Measurements from ENCODE around the gene BRPF1.
A peak's percentile ranks its signal among the peaks of the same experiment; 100 is the strongest.

BRPF1 gene

DNA sequence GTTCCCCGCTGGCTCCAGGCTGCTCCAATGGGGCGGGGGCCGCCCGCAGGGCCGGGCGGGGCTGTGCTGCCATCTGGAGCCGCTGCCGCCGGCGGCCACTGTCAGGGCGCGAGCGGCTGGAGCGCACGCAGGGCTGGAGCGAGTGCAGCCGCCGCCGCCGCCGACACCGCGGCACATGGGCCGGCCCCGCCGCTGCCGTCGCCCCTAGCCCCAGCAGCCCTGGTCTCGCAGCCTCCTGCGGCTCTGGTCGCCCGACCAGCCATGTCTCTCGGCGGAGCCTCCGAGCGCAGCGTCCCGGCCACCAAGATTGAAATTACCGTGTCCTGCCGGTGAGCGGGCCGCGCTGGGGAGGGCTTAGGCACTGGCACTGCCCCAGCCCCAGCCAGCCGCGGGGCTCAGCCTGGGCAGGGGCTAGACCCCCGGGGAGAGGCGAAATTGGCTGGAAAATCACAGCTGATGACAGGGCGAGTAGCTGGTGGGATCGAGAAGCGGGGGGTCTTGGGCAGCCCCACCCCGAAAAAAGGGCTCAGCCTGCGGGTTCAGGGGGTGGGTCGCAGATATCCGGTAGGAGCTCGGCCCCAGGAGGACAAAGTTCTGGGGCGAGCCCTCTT lies 27.7 kb upstream of the BRPF1 start, which contains the start of gene CPNE9:
Gene CPNE9 (plus strand): TSS at position 98 of the 611 bp plus-strand sequence. CDS start 164 bp downstream, at position 262.
- DNase-seq (ENCODE audit: low spot score): peak; percentile 61

GRCh38 chr3:9704347-9705322 lies 26.9 kb upstream of the BRPF1 start:
- peak; percentile 79 for DNase-seq (ENCODE audit: low spot score)

GRCh38 chr3:9710174-9710739 lies 21.3 kb upstream of the BRPF1 start:
- DNase-seq (ENCODE audit: low spot score): no peak

DNA sequence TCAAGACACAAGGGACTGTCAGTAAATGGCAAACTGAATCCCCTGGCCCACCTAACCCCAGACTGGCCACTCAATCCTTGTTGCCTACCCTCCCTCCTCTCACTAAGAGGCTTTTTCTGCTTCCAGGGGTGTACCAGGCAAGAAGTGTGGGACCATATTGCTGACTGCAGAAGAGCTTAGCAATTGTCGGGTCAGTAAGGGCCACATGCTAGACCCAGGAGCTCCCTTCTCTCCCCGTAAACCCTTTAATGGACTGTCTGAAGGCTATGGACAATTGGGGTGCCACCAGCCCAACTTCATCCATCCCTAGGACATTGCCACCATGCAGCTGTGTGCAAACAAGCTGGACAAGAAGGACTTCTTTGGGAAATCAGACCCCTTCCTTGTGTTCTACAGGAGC lies 19.1 kb upstream of the BRPF1 start:
- DNase-seq (ENCODE audit: low spot score): no peak

GRCh38 chr3:9713142-9713541 lies 18.4 kb upstream of the BRPF1 start:
- DNase-seq (ENCODE audit: low spot score): no peak

DNA sequence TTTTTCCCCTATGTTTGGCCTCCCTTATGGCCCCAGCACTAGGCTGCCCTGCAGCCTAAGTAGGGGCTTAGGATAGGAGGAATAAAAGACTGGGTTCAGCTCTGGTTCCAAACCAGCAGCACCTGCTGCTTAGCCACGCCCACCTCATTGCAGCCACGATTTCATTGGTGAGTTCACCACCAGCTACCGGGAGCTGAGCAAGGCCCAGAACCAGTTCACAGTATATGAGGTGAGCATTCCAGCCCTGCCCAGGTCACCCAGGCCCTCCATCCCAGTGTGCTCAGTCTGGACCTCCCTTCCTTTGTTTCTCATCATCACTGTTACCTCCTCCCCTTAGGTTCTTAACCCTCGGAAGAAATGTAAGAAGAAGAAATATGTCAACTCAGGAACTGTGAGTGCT lies 16.4 kb upstream of the BRPF1 start:
- DNase-seq (ENCODE audit: low spot score): no peak

DNA sequence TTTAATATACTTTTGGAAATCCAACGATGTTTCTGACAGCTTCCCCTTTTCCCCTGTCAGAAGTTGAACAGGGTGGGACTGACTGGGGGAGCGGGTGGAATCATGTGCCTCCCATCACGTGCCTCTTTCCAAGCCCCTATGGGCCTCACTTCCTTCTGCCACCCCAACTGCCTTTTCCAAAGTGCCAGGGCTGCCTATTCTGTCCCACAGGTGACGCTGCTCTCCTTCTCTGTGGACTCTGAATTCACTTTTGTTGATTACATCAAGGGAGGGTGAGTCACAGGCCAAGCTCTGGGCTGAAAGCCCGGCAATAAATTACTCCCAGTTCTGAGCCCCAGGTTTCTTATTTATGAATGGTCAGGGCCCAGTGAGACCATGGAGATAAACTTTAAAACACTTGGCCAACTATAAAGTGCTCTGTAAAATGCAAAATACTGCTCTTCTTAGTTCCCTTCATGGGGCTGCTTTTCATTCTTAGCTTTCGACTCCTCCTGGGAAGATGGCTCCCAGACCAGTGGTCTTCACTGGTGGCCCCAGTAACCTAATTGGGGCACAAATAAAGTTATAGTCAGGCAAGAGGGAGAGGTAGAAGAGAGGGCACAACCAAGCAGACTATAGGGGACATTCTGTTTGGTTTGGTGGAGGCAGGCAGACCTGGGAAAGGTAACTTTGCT lies 15.6 kb upstream of the BRPF1 start:
- DNase-seq (ENCODE audit: low spot score): peak; percentile 91

- no peak for DNase-seq (ENCODE audit: low spot score)
Measured at GRCh38 chr3:9716801-9717555, 14.6 kb upstream of the BRPF1 start.

DNA sequence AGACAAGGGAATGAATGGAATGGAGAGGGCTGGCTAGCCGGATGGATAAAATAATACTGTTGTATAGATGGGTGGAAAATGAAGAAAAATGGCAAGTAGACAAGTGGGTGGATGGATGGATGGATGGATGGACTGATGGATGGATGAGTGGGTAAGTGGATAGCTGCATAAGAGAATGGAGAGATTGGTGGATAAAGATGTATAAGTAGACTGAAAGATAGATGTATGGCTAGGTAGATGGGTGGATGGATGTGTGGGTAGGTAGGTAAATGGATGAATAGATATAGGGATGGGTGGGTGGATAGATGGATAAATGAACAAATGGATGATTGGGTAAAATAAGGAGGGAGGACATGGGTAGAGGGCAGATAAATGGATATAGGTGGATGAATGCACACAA lies 14.0 kb upstream of the BRPF1 start:
- no peak for DNase-seq (ENCODE audit: low spot score)

GRCh38 chr3:9718118-9718517 lies 13.4 kb upstream of the BRPF1 start:
- no peak for DNase-seq (ENCODE audit: low spot score)

DNA sequence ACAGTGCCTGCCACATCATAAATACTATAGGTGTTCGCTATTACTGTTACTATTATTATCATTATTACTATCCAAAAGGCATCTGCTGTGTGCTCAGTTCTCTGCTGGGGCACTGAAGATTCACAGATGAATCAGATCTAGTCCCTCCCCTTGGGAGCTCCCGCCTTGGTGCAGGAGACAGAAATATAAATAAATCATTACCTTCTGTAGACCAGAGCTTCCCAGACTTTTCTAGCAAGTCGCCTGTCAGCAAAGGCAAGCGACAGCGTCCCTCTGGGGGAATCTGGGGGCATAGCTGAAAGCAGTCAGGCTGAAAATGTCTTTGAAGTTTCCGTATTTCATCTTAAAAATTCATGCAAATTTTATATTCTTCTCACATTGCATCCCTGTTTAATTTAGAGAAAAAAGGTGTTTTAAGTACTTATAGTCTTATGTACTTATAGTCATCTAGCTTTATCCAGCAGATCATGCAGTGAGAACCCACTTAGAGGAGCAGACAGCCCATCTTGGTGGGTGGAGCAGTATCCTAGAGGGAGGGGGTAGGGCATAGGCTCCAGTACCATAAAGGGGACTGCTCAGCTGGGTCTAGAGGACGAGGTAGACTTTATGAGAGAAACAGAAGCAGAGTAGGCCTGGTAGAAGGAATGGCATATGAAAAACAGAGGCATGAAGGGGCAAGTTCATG lies 10.4 kb upstream of the BRPF1 start:
- DNase-seq (ENCODE audit: low spot score): no peak

- no peak for DNase-seq (ENCODE audit: low spot score)
Measured at GRCh38 chr3:9721700-9722060, 9.9 kb upstream of the BRPF1 start.

DNA sequence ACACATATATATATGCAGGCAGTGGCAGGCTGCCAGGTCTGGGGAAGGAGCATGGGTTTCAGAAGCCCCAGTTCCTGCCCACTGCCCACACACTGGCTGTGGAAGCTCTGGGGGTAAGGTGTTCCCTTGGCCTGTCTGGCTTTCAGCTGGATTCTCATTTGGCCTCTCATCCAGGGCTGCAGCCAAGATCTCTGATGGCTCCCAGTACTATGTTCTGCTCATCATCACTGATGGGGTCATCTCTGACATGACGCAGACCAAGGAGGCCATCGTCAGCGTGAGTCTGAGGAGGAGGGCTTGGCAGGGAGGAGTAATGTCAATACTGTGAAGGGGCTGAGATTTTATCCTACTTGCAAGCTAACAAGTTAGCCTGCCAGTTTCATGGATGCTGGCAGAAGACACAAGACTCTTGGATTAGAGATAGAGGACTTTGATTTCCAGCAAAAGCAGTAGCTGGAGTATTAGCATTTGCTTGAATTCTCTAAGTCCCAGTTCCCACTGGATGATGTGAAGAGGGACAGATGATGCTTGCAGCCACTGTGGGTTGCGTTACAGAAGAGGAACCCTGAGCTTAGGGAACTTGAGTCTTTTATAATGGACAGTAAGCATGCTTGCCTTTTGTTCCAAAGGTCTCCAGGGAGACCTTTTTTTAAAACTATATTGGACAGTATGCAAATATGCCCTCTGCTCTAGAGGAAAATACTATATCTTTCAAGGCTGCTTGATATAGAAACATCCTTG lies 5.6 kb upstream of the BRPF1 start:
- DNase-seq (ENCODE audit: low spot score): no peak

DNA sequence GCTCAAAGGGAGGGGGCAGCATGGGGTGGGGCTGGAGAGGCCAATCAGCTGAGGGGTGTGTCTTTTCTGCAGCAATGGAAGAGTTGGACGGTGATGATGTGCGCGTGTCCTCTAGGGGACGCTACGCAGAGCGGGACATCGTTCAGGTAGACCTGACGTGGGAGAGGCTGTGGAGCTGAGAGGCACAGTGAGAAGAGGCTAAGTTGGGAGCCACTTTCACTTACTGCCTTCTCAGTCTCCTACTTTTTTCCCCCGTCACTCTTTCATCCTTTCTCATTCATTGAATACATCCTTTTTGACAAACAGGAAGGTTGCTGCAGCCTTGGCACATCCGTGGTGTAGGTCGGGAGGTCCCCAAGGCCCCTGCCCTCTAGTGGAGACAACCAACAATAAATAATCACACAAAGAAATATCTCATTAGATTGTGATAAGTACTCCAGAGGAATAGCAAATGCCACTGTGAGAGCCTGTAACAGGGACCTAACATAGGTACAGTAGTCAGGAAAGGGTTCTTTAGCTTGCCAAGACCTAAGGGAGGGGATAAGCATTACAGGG lies 4.4 kb upstream of the BRPF1 start:
- DNase-seq (ENCODE audit: low spot score): no peak

DNA sequence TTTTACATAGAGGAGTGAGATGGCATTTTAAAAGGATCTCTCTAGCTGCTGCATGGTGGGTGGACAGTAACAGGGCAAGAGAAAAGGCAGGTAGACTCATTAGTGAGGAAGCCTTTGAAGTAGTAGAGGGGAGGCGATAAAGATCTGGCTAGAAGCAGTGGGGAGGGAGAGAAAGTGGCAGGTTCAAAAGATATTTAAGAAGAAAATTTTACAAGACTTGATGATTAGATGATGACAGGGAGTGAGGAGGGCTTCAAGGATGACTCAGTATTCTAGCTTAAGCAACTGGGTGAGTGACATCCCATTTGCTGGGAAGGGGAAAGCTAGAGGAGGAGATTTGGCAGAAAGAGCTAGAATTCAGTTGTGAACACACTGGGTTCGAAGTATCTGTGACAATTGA lies 3.8 kb upstream of the BRPF1 start:
- DNase-seq (ENCODE audit: low spot score): no peak

- DNase-seq (ENCODE audit: low spot score): no peak
Measured at GRCh38 chr3:9729419-9729818, 2.1 kb upstream of the BRPF1 start.

DNA sequence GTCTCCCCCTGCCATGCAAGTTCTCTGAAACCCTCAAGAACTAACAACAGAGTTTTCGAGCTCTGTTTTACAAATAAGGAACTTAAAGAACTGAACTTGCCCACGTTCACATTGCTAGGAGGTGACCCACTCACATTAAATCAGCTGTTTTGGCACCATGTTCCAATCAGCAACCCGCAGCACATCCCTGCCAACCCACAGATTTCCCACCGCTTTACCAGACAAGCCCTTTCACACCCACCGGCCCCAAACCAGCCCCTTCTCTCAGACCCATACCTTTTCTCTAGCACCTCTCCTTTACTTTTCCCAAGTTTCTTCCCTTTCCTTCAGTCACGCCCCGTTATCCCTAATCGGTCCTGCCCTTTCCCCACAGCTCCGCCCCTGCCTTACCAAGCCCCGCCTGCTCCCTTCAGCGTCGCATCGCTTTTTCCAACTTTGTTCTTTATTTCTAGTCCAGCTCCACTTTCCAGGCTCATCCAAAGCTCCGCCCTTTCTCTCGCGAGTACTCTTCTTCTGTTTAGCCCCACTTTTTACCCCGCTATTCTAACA lies 804 bp upstream of the BRPF1 start:
- no peak for DNase-seq (ENCODE audit: low spot score)

GRCh38 chr3:9732080-9732739 lies 675 bp downstream of the BRPF1 start:
- DNase-seq (ENCODE audit: low spot score): peak; percentile 41

DNA sequence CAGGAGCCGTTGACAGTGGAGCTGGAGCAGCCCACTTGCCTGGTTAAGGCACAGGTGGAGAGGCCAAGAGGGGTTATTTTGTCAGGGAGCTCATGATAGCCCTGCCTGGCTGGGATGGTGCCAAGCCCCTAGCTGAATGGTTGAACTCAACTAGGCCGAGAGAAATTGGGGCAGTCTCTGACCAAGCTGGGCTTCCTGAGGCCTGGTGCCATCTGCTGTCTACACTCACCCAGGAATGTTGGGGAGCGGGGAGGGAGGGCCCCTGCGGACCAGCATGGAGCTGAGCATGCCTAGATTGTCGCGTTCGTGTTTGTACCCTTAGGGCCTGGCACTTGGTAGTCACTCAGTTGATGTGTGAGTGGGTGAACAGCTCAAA lies 1.2 kb downstream of the BRPF1 start:
- DNase-seq (ENCODE audit: low spot score): peak; percentile 35
